B cell (primary cell): ENCODE data around the gene TCP1. TPM values are rescaled to one million over a fixed set of nuclear protein-coding genes. Genes with fewer than 3 reads are reported as not detected.

Source experiments
- ATAC-seq: fragments of 200-7000 bp; cut with Tn5 transposase; one replicate; pipeline ENCODE4 v1.10.0; 2021; ENCODE audit warnings: low read depth, mild to moderate bottlenecking, moderate number of reproducible peaks, moderate library complexity
- CTCF ChIA-PET: fragments of 350-600 bp; sonication (Branson Sonifier 250); formaldehyde crosslinking; loops from one replicate; lab custom pipeline; 2021; ENCODE audit warnings: antibody characterized with exemption, inconsistent platforms; lab: Charles Lee
- POLR2A ChIA-PET: fragments of 350-600 bp; sonication (Branson Sonifier 250); formaldehyde crosslinking; loops from one replicate; lab custom pipeline; 2021; ENCODE audit warnings: antibody characterized with exemption; lab: Charles Lee
- DNase-seq: peaks from one replicate; pipeline ENCODE4 v3.0.0; 2013
- H2AFZ ChIP-seq: 2 replicates; pipeline ENCODE4 v1.6.1; 2012; ENCODE audit warnings: mild to moderate bottlenecking, low read depth, low read length; ENCODE audit not compliant: insufficient read depth, poor library complexity, severe bottlenecking
- H3K27ac ChIP-seq, 2 donors: 1 replicate in 1 of 2; 2 replicates in 1 of 2; pipeline ENCODE4 v1.5.1; 2012 to 2013; ENCODE audit warnings: low read length in 2 of 2, mild to moderate bottlenecking in 2 of 2, moderate library complexity in 1 of 2
- H3K27me3 ChIP-seq, 4 experiments: fragments of 200-600 bp in 1 of 4; sonication (generic) in 1 of 4; replicated peaks in 1 of 4; 1 replicate in 2 of 4; 2 replicates in 2 of 4; pipeline versions ENCODE4 v1.6.1 to v1.7.0; 2013 to 2016; ENCODE audit warnings: low read length in 3 of 4, mild to moderate bottlenecking in 2 of 4, mixed read lengths in 1 of 4, moderate library complexity in 1 of 4; ENCODE audit not compliant: insufficient read depth in 4 of 4, control insufficient read depth in 3 of 4; ENCODE audit errors: control extremely low read depth in 1 of 4
- H3K36me3 ChIP-seq, 2 experiments: replicated peaks in 1 of 2; 1 replicate in 1 of 2; 2 replicates in 1 of 2; pipeline versions ENCODE4 v1.6.1 to v1.7.1; 2013; ENCODE audit warnings: low read length in 1 of 2; ENCODE audit not compliant: insufficient read depth in 2 of 2, control insufficient read depth in 1 of 2; ENCODE audit errors: control extremely low read depth in 1 of 2, extremely low read depth in 1 of 2
- H3K4me1 ChIP-seq, 2 donors: fragments of 200-600 bp in 1 of 2; sonication (generic) in 1 of 2; 1 replicate in 1 of 2; 2 replicates in 1 of 2; pipeline versions ENCODE4 v1.5.1 to v1.6.1; 2013 to 2017; ENCODE audit warnings: low read length in 2 of 2; ENCODE audit not compliant: control insufficient read depth in 2 of 2, insufficient read depth in 2 of 2
- H3K4me2 ChIP-seq: replicated peaks from 2 replicates; pipeline ENCODE3; 2012; ENCODE audit warnings: mild to moderate bottlenecking, low read depth, low read length; ENCODE audit not compliant: poor library complexity, severe bottlenecking
- H3K4me3 ChIP-seq, 5 experiments: fragments of 200-600 bp in 1 of 5; sonication (generic) in 1 of 5; 1 replicate in 3 of 5; 2 replicates in 2 of 5; pipeline versions ENCODE4 v1.5.1 to v1.7.0; 2011 to 2016; ENCODE audit warnings: low read length in 4 of 5, mild to moderate bottlenecking in 4 of 5, low read depth in 2 of 5, control low read depth in 1 of 5, moderate library complexity in 1 of 5; ENCODE audit not compliant: insufficient read depth in 1 of 5; ENCODE audit errors: control extremely low read depth in 1 of 5, extremely low read depth in 1 of 5
- H3K79me2 ChIP-seq: fragments of 200-600 bp; sonication (generic); one replicate; pipeline ENCODE4 v1.6.0; 2016; ENCODE audit warnings: low read length; ENCODE audit not compliant: control insufficient read depth, insufficient read depth
- H3K9ac ChIP-seq: fragments of 200-600 bp; sonication (generic); 2 replicates; pipeline ENCODE4 v1.6.1; 2017; ENCODE audit warnings: mild to moderate bottlenecking, low read length, moderate library complexity
- H3K9me3 ChIP-seq, 3 donors: one replicate each; pipeline versions ENCODE4 v1.6.1 to v1.7.1; 2013; ENCODE audit warnings: low read length in 2 of 3; ENCODE audit not compliant: control insufficient read depth in 2 of 3, insufficient read depth in 1 of 3; ENCODE audit errors: control extremely low read depth in 1 of 3
- H4K20me1 ChIP-seq: 2 replicates; pipeline ENCODE4 v1.6.0; 2012; ENCODE audit warnings: mild to moderate bottlenecking, low read length; ENCODE audit not compliant: insufficient read depth, control insufficient read depth, poor library complexity, severe bottlenecking
- H3K27ac Mint-ChIP-seq: one replicate; pipeline ENCODE4 v1.8.0; 2021; ENCODE audit warnings: mixed read lengths
- H3K27me3 Mint-ChIP-seq: one replicate; pipeline ENCODE4 v1.8.0; 2021; ENCODE audit warnings: mixed read lengths
- H3K4me1 Mint-ChIP-seq: one replicate; pipeline ENCODE4 v1.8.0; 2021; ENCODE audit warnings: mixed read lengths
- H3K4me3 Mint-ChIP-seq: one replicate; pipeline ENCODE4 v1.8.0; 2021; ENCODE audit warnings: mixed read lengths
- H3K9me3 Mint-ChIP-seq: one replicate; pipeline ENCODE4 v1.8.0; 2022; ENCODE audit warnings: mixed read lengths; ENCODE audit not compliant: insufficient read depth
- EZH2 ChIP-seq: IDR thresholded peaks from 2 replicates; pipeline ENCODE4 v1.6.1; 2012; ENCODE audit warnings: borderline replicate concordance, low read depth, mild to moderate bottlenecking, moderate library complexity, low read length; ENCODE audit not compliant: insufficient read depth, poor library complexity, severe bottlenecking
- WGBS: methylation state at CpG from one replicate; pipeline ENCODE4 v1.1.5; 2013; ENCODE audit warnings: missing lambda C conversion rate; ENCODE audit not compliant: insufficient coverage; 5-methylcytosine and 5-hydroxymethylcytosine counted together
- intact Hi-C: fragments of 100-400 bp; cut with micrococcal nuclease; formaldehyde crosslinking; loops from one replicate; pipeline ENCODE4 v1.10.0; 2022
- polyA plus RNA-seq: library from polyadenylated mRNA; depleted of rRNA; stranded (reverse); fragments of >200 nt; gene quantifications from 2 replicates; pipeline ENCODE4 v1.2.3, GENCODE V29; 2012
- total RNA-seq, 2 donors: library from RNA; stranded (reverse); fragments of 120-200 nt in 1 of 2; gene quantifications; 1 replicate in 1 of 2; 2 replicates in 1 of 2; pipeline versions ENCODE4 v1.2.3 to v1.2.4, GENCODE V29; 2013 to 2022
- TF ChIP-seq, protein P1 (sequence below): fragments of 200-600 bp; IDR thresholded peaks from one replicate; pipeline ENCODE4 v1.8.0; 2022; ENCODE audit warnings: antibody characterized with exemption, mild to moderate bottlenecking

TCP1 gene
- total and polyA plus RNA-seq, 2 donors (not counting 1 experiment from before 2014, with no cell fraction given) = 63.8 to 137 TPM

DNA sequence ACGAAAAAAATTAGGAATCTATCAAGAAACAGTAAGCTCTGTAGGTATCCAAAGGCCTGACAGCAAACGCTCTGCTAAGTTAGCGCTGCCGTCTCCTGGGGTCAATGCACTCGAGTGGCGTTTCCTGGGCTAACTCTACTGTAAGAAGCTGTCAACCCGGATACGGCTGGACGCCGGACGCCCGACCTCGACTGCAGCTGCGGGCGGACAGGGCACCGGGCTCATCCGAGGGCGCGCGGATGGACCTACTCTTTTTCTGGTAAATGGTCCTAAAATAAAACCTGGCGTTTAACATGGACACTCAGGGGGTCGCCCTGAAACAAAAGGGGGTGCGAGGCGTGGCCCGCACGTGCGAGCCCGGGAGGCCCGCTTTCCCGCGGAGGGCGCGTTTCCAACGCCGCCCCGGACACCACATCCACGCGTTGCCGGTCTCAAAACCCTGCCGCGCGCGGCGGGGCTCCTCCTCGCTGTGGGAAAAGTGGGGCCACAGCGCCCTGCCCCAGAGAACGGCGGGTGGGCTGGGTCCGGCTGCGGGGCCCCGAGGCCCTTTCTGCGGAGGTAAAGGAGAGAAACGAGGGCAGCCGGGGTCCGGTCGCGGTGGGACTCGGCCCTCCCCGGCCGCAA is 537 bp downstream of the TCP1 start:
- ATAC-seq = no peak
- POLR2A ChIA-PET = interaction anchor here (0.6 to 3.5 kb wide), 5 partner anchors 27 to 718 kb away, joined by 3 to 28 read pairs (median 4); partner anchors contain the start of genes ACAT2 and WTAP
- H4K20me1 ChIP-seq = peaks cover 63% of the 10 kb centered on the region
- peak overlapping the region; percentile 80 for H2AFZ ChIP-seq
- no peaks in the 10 kb centered on the region for H3K9me3 ChIP-seq
- DNase-seq = peak; percentile 49
- TF ChIP-seq EZH2 = no peak
- TF ChIP-seq, protein P1, sequence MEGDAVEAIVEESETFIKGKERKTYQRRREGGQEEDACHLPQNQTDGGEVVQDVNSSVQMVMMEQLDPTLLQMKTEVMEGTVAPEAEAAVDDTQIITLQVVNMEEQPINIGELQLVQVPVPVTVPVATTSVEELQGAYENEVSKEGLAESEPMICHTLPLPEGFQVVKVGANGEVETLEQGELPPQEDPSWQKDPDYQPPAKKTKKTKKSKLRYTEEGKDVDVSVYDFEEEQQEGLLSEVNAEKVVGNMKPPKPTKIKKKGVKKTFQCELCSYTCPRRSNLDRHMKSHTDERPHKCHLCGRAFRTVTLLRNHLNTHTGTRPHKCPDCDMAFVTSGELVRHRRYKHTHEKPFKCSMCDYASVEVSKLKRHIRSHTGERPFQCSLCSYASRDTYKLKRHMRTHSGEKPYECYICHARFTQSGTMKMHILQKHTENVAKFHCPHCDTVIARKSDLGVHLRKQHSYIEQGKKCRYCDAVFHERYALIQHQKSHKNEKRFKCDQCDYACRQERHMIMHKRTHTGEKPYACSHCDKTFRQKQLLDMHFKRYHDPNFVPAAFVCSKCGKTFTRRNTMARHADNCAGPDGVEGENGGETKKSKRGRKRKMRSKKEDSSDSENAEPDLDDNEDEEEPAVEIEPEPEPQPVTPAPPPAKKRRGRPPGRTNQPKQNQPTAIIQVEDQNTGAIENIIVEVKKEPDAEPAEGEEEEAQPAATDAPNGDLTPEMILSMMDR = no peak
- Mint-ChIP-seq H3K4me3 (peak overlapping the region; percentile 100), H3K9me3 (no peaks in the 10 kb centered on the region), H3K27ac (peak overlapping the region; percentile 95), H3K27me3 (no peaks in the 10 kb centered on the region), H3K4me1 (peaks cover 47% of the 10 kb centered on the region)
- peaks cover 30 to 32% of the 10 kb centered on the region in 2 donors for H3K4me1 ChIP-seq
- H3K27ac ChIP-seq = peak overlapping the region; percentile 70 to 96
- under 1% methylated on average over 60 of the region's 60 CpGs for WGBS
- H3K36me3 ChIP-seq = peaks cover 2 to 58% of the 10 kb centered on the region in 2 experiments
- intact Hi-C loops = loop anchor here (1.0 kb wide), 3 partner anchors 27 to 96 kb away; partner anchors contain the start of genes ACAT2, SOD2 and WTAP
- H3K9ac ChIP-seq = peak overlapping the region; percentile 79
- H3K4me3 ChIP-seq = peak overlapping the region; percentile 70 to 98 (median 93)
- peaks cover 78% of the 10 kb centered on the region for H3K79me2 ChIP-seq
- CTCF ChIA-PET = interaction anchor here (0.7 kb wide), 1 partner anchor 88 kb away, joined by 3 read pairs; no protein-coding TSS in a partner anchor
- H3K4me2 ChIP-seq = peak overlapping the region; percentile 81
- H3K27me3 ChIP-seq = no peaks in the 10 kb centered on the region

DNA sequence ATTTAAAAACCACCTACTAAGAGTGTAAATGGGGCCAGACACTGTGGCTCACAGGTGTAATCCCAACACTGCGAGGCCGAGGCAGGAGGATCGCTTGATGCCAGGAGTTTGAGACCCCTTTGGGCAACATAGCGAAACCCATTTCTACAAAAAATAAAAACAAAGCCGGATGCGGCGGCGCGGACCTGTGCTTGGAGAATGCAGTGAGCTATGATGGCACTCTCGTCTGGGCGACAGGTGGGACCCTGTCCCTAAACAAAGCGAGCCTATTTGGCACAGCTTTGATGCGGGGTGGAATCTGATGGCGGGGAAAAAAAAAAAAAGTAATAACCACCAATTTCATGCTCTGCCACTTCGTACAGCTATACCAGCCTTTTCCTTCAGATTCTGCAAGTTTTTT is 1.1 kb downstream of the TCP1 start:
- H4K20me1 ChIP-seq = peaks cover 66% of the 10 kb centered on the region

More for the DNA sequence above, 1.1 kb downstream of the TCP1 start:
- H3K9ac ChIP-seq = peak overlapping the region; percentile 79
- ChIA-PET CTCF (no interaction called here), POLR2A (interaction anchor here (0.6 to 3.0 kb wide), 2 partner anchors 27 to 718 kb away, joined by 4 to 28 read pairs; partner anchors contain the start of gene ACAT2)
- no peaks in the 10 kb centered on the region for H3K9me3 ChIP-seq
- peak overlapping the region; percentile 80 for H2AFZ ChIP-seq
- peak overlapping the region; percentile 95 for H3K27ac Mint-ChIP-seq
- peaks cover 30 to 32% of the 10 kb centered on the region in 2 donors for H3K4me1 ChIP-seq
- DNase-seq (no peak), ATAC-seq (no peak)
- no peaks in the 10 kb centered on the region for H3K27me3 Mint-ChIP-seq
- H3K79me2 ChIP-seq = peaks cover 72% of the 10 kb centered on the region
- peak overlapping the region; percentile 81 for H3K4me2 ChIP-seq
- H3K27ac ChIP-seq = peak overlapping the region in 1 of 2 donors; percentile 70
- peaks cover 46% of the 10 kb centered on the region for H3K4me1 Mint-ChIP-seq
- H3K4me3 Mint-ChIP-seq = peak overlapping the region; percentile 100
- H3K9me3 Mint-ChIP-seq = no peaks in the 10 kb centered on the region
- no peak for TF ChIP-seq EZH2
- TF ChIP-seq, protein P1 = no peak
- intact Hi-C loops = no loop called here
- no peaks in the 10 kb centered on the region for H3K27me3 ChIP-seq
- H3K36me3 ChIP-seq = peaks cover 3 to 61% of the 10 kb centered on the region in 2 experiments
- H3K4me3 ChIP-seq = peak overlapping the region; percentile 70 to 98 (median 93)
- 51% methylated on average over 10 of the region's 15 CpGs for WGBS
